ENCODE results near the gene PCNP.
"Not testable (repeated sequence)": the region's sequence is repeated elsewhere in the genome, so short reads cannot be mapped to it uniquely, and the experiment has no call there.

PCNP gene

DNA sequence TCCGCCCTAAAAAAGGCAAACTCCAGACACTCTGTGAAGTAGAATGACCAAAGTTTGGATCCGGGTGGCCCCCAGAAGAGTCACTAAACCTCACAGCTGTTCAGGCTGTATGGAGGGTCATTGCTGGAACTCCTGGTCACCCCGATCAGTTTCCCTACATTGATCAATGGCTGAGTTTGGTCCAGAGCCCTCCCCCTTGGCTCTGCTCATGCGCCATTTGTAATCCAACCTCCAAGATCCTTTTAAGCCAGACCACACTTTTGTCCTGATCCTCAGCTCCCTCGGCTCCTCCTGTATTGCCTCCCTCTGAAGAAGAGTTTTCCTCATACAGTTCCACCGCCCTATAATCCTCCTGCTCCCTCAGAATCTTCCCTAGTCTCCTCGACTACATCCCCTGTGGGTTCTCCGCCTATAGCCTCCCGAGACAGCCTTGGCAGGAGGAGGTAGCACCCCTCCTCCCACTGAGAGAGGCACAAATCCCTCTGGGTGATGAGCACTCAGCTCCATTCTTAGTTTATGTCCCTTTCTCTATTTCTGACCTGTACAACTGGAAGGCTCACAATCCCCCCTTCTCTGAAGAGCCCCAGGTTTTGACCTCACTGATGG lies 60.7 kb downstream of the PCNP start:
- no peak for DNase-seq

DNA sequence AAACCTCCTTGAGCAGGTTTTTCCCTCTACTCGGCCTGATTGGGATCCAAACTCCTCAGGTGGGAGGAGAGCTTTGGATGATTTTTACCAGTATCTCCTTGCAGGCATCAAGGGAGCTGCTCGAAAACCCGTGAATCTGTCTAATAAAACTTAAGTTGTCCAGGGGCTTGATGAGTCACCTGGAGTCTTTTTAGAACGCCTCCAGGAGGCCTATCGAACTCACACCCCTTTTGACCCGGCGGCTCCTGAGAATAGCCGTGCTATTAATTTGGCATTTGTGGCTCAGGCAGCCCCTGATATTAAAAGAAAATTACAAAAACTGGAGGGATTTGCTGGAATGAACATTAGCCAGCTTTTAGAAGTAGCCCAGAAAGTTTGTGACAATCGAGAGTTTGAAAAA lies 61.4 kb downstream of the PCNP start:
- DNase-seq = no peak

- DNase-seq = no peak
Observed at GRCh38 chr3:101635954-101636798, 62.2 kb downstream of the PCNP start.

GRCh38 chr3:101637451-101637850 lies 63.5 kb downstream of the PCNP start:
- DNase-seq = no peak

- DNase-seq = no peak
Observed at GRCh38 chr3:101638261-101638745, 64.3 kb downstream of the PCNP start.

GRCh38 chr3:101639280-101639963 lies 65.4 kb downstream of the PCNP start:
- no peak for DNase-seq

DNA sequence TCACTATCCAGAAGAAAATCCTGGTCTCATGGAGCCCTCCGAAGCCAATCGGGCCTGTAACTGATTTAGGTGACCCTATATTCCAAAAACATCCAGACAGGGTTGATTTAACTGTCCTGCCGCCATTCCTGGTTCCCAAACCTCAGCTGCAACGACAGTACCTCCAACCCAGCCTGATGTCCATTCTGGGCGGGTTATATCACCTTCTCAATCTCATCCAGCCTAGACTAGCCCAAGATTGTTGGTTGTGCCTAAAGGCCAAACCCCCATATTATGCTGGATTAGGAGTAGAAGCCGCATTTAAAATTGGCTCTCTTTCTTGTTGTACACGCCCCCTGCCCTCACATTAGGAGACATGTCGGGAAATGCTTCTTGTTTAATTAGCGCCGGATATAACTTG lies 66.3 kb downstream of the PCNP start:
- DNase-seq = no peak

GRCh38 chr3:101641397-101642115 lies 67.6 kb downstream of the PCNP start:
- not testable (repeated sequence) for DNase-seq

DNA sequence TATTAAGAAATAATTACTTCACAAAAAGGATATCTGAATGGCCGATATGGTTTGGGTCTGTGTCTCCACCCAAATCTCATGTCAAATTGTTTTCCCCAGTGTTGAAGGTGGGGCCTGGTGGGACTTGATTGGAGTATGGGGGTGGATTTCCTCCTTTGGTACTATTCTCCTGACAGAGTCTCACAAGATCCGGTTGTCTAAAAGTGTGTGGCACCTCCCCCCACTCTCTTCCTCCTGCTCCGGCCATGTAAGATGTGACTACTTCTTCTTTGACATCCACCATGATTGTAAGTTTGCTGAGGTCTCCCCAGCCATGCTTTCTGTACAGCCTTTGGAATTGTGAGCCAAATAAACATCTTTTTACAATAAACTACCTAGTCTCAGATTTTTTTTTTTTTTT lies 68.5 kb downstream of the PCNP start:
- DNase-seq = no peak

GRCh38 chr3:101643009-101643844 lies 69.2 kb downstream of the PCNP start:
- no peak for DNase-seq
